Measurements from ENCODE around the gene KDELR3. TPM values are rescaled to one million over a fixed set of nuclear protein-coding genes. Genes with fewer than 3 reads are reported as not detected.

KDELR3 gene
- polyA plus RNA-seq, 1 donor, result 47.2 TPM

- Histone ChIP-seq H3K27me3 (ENCODE audit: control insufficient read depth, insufficient read depth, low read length) (peaks cover 7% of the 10 kb centered on the region), H3K36me3 (ENCODE audit: control insufficient read depth, insufficient read depth, low read length) (no peaks in the 10 kb centered on the region), H3K27ac (ENCODE audit: low read length) (no peak overlapping the region), H3K9me3 (ENCODE audit: control insufficient read depth, low read depth, low read length) (no peaks in the 10 kb centered on the region), H3K4me1 (ENCODE audit: control insufficient read depth, insufficient read depth, low read length) (no peaks in the 10 kb centered on the region), H3K4me3 (ENCODE audit: low read length) (no peak overlapping the region)
- WGBS (ENCODE audit: insufficient coverage, low lambda C conversion rate), result no CpG with 5 or more reads among the region's 4 CpGs
- no peak for DNase-seq
Measured at GRCh38 chr22:38435965-38436364, 31.9 kb upstream of the KDELR3 start.

- H3K9me3 ChIP-seq (ENCODE audit: control insufficient read depth, low read depth, low read length), result no peaks in the 10 kb centered on the region
- DNase-seq, result no peak
- peaks cover 12% of the 10 kb centered on the region for H3K27me3 ChIP-seq (ENCODE audit: control insufficient read depth, insufficient read depth, low read length)
- WGBS (ENCODE audit: insufficient coverage, low lambda C conversion rate), result no CpG with 5 or more reads among the region's 15 CpGs
- H3K27ac ChIP-seq (ENCODE audit: low read length), result no peak overlapping the region
- no peak overlapping the region for H3K4me3 ChIP-seq (ENCODE audit: low read length)
- no peaks in the 10 kb centered on the region for H3K36me3 ChIP-seq (ENCODE audit: control insufficient read depth, insufficient read depth, low read length)
- no peaks in the 10 kb centered on the region for H3K4me1 ChIP-seq (ENCODE audit: control insufficient read depth, insufficient read depth, low read length)
Measured at GRCh38 chr22:38436629-38437395, 31.1 kb upstream of the KDELR3 start.

- whole genome bisulfite sequencing (ENCODE audit: insufficient coverage, low lambda C conversion rate), result no CpG with 5 or more reads among the region's 9 CpGs
- DNase-seq, result no peak
Measured at GRCh38 chr22:38437416-38437815, 30.5 kb upstream of the KDELR3 start.

GRCh38 chr22:38440747-38441350, 27.0 kb upstream of the KDELR3 start:
- H3K9me3 ChIP-seq (ENCODE audit: control insufficient read depth, low read depth, low read length), result no peaks in the 10 kb centered on the region
- H3K27ac ChIP-seq (ENCODE audit: low read length), result no peak overlapping the region
- no peak for DNase-seq
- no peaks in the 10 kb centered on the region for H3K36me3 ChIP-seq (ENCODE audit: control insufficient read depth, insufficient read depth, low read length)
- H3K4me1 ChIP-seq (ENCODE audit: control insufficient read depth, insufficient read depth, low read length), result no peaks in the 10 kb centered on the region
- H3K4me3 ChIP-seq (ENCODE audit: low read length), result no peak overlapping the region
- no CpG with 5 or more reads among the region's 14 CpGs for WGBS (ENCODE audit: insufficient coverage, low lambda C conversion rate)
- peaks cover 38% of the 10 kb centered on the region for H3K27me3 ChIP-seq (ENCODE audit: control insufficient read depth, insufficient read depth, low read length)

More at GRCh38 chr22:38437416-38437815, 30.5 kb upstream of the KDELR3 start:
- no peak overlapping the region for H3K27ac ChIP-seq (ENCODE audit: low read length)
- no peaks in the 10 kb centered on the region for H3K9me3 ChIP-seq (ENCODE audit: control insufficient read depth, low read depth, low read length)
- H3K4me1 ChIP-seq (ENCODE audit: control insufficient read depth, insufficient read depth, low read length), result no peaks in the 10 kb centered on the region
- H3K4me3 ChIP-seq (ENCODE audit: low read length), result no peak overlapping the region
- H3K36me3 ChIP-seq (ENCODE audit: control insufficient read depth, insufficient read depth, low read length), result no peaks in the 10 kb centered on the region
- peaks cover 12% of the 10 kb centered on the region for H3K27me3 ChIP-seq (ENCODE audit: control insufficient read depth, insufficient read depth, low read length)

GRCh38 chr22:38441620-38442287, 26.1 kb upstream of the KDELR3 start:
- 80% methylated on average over 1 of the region's 16 CpGs for WGBS (ENCODE audit: insufficient coverage, low lambda C conversion rate)
- no peak for DNase-seq
- H3K27ac ChIP-seq (ENCODE audit: low read length), result no peak overlapping the region
- no peaks in the 10 kb centered on the region for H3K9me3 ChIP-seq (ENCODE audit: control insufficient read depth, low read depth, low read length)
- no peaks in the 10 kb centered on the region for H3K36me3 ChIP-seq (ENCODE audit: control insufficient read depth, insufficient read depth, low read length)
- H3K4me1 ChIP-seq (ENCODE audit: control insufficient read depth, insufficient read depth, low read length), result no peaks in the 10 kb centered on the region
- H3K4me3 ChIP-seq (ENCODE audit: low read length), result no peak overlapping the region
- H3K27me3 ChIP-seq (ENCODE audit: control insufficient read depth, insufficient read depth, low read length), result peaks cover 38% of the 10 kb centered on the region

- no CpG with 5 or more reads among the region's 13 CpGs for WGBS (ENCODE audit: insufficient coverage, low lambda C conversion rate)
- Histone ChIP-seq H3K27ac (ENCODE audit: low read length) (no peak overlapping the region), H3K9me3 (ENCODE audit: control insufficient read depth, low read depth, low read length) (no peaks in the 10 kb centered on the region), H3K4me3 (ENCODE audit: low read length) (no peak overlapping the region), H3K27me3 (ENCODE audit: control insufficient read depth, insufficient read depth, low read length) (peaks cover 40% of the 10 kb centered on the region), H3K4me1 (ENCODE audit: control insufficient read depth, insufficient read depth, low read length) (no peaks in the 10 kb centered on the region), H3K36me3 (ENCODE audit: control insufficient read depth, insufficient read depth, low read length) (no peaks in the 10 kb centered on the region)
- no peak for DNase-seq
Measured at GRCh38 chr22:38442967-38443627, 24.8 kb upstream of the KDELR3 start.

GRCh38 chr22:38443628-38444521, 24.0 kb upstream of the KDELR3 start:
- WGBS (ENCODE audit: insufficient coverage, low lambda C conversion rate), result 35% methylated on average over 7 of the region's 21 CpGs
- Histone ChIP-seq H3K4me1 (ENCODE audit: control insufficient read depth, insufficient read depth, low read length) (no peaks in the 10 kb centered on the region), H3K27me3 (ENCODE audit: control insufficient read depth, insufficient read depth, low read length) (peaks cover 45% of the 10 kb centered on the region), H3K27ac (ENCODE audit: low read length) (no peak overlapping the region), H3K36me3 (ENCODE audit: control insufficient read depth, insufficient read depth, low read length) (no peaks in the 10 kb centered on the region), H3K4me3 (ENCODE audit: low read length) (no peak overlapping the region), H3K9me3 (ENCODE audit: control insufficient read depth, low read depth, low read length) (no peaks in the 10 kb centered on the region)
- no peak for DNase-seq

GRCh38 chr22:38444783-38445182, 23.1 kb upstream of the KDELR3 start:
- no peaks in the 10 kb centered on the region for H3K4me1 ChIP-seq (ENCODE audit: control insufficient read depth, insufficient read depth, low read length)
- no peak overlapping the region for H3K4me3 ChIP-seq (ENCODE audit: low read length)
- no CpG with 5 or more reads among the region's 10 CpGs for WGBS (ENCODE audit: insufficient coverage, low lambda C conversion rate)
- H3K27ac ChIP-seq (ENCODE audit: low read length), result no peak overlapping the region
- no peaks in the 10 kb centered on the region for H3K36me3 ChIP-seq (ENCODE audit: control insufficient read depth, insufficient read depth, low read length)
- no peaks in the 10 kb centered on the region for H3K9me3 ChIP-seq (ENCODE audit: control insufficient read depth, low read depth, low read length)
- DNase-seq, result no peak
- H3K27me3 ChIP-seq (ENCODE audit: control insufficient read depth, insufficient read depth, low read length), result peaks cover 54% of the 10 kb centered on the region

- no peak for DNase-seq
- H3K36me3 ChIP-seq (ENCODE audit: control insufficient read depth, insufficient read depth, low read length), result no peaks in the 10 kb centered on the region
- H3K27ac ChIP-seq (ENCODE audit: low read length), result no peak overlapping the region
- no peak overlapping the region for H3K4me3 ChIP-seq (ENCODE audit: low read length)
- H3K9me3 ChIP-seq (ENCODE audit: control insufficient read depth, low read depth, low read length), result no peaks in the 10 kb centered on the region
- H3K27me3 ChIP-seq (ENCODE audit: control insufficient read depth, insufficient read depth, low read length), result peaks cover 59% of the 10 kb centered on the region
- H3K4me1 ChIP-seq (ENCODE audit: control insufficient read depth, insufficient read depth, low read length), result no peaks in the 10 kb centered on the region
- WGBS (ENCODE audit: insufficient coverage, low lambda C conversion rate), result no CpG with 5 or more reads among the region's 9 CpGs
Measured at GRCh38 chr22:38446018-38446601, 21.8 kb upstream of the KDELR3 start.

Measured in large intestine (tissue), 3 donors.